K562 (cell line): ENCODE measurements around the gene LRRC49. TPM values are rescaled to one million over a fixed set of nuclear protein-coding genes. Genes with fewer than 3 reads are reported as not detected.

Experiments
- ATAC-seq: fragments of 200-7000 bp; cut with Tn5 transposase; 3 replicates; pipeline ENCODE4 v1.9.1; 2020; ENCODE audit warnings: moderate library complexity
- BruUV-seq: library from RNA; stranded (reverse); fragments of 400-500 nt; replicated peaks from 2 replicates; lab custom pipeline; 2021; lab: Mats Ljungman, UMichigan
- CTCF ChIA-PET: fragments of 300-600 bp; formaldehyde crosslinking; extraction: SDS; loops from one replicate; lab custom pipeline; 2021; ENCODE audit warnings: low intra/inter-chr PET ratio; lab: Yijun Ruan, JAX
- POLR2A ChIA-PET: fragments of 300-600, 350-650 bp; sonication (Branson Sonifier 250); formaldehyde crosslinking; extraction: SDS; loops from one replicate; lab custom pipeline; 2021; ENCODE audit warnings: antibody characterized with exemption, inconsistent platforms; lab: Yijun Ruan, JAX
- DNase-seq, 4 experiments: peaks; one replicate each; pipeline versions ENCODE4 v3.0.0 to v3.0.0-alpha.2; 2011 to 2018; ENCODE audit warnings: low spot score in 3 of 4, mixed read lengths in 3 of 4; ENCODE audit errors: extremely low read depth in 1 of 4
- FAIRE-seq: peaks from 2 replicates; lab custom pipeline; 2011; peaks lifted over from hg19 to GRCh38; lab: Jason Lieb, UNC
- H2AFZ ChIP-seq: 2 replicates; pipeline ENCODE4 v1.6.0; 2011; ENCODE audit warnings: low read depth, low read length, control low read depth, inconsistent platforms
- H3K27ac ChIP-seq: fragments of 200-600 bp; 3 replicates; pipeline ENCODE4 v1.8.0; 2011; ENCODE audit warnings: low read depth, mild to moderate bottlenecking, control low read depth, inconsistent platforms, low read length, moderate library complexity, mixed read lengths; ENCODE audit errors: extremely low read depth
- H3K27me3 ChIP-seq, 2 experiments: fragments of 300-600 bp in 1 of 2; 2 replicates in 1 of 2; 3 replicates in 1 of 2; pipeline versions ENCODE4 v1.6.0 to v1.8.0; 2011; ENCODE audit warnings: inconsistent platforms in 2 of 2, low read length in 2 of 2, mild to moderate bottlenecking in 1 of 2, mixed read lengths in 1 of 2, moderate library complexity in 1 of 2; ENCODE audit not compliant: control insufficient read depth in 2 of 2, insufficient read depth in 2 of 2
- H3K36me3 ChIP-seq: fragments of 300-600 bp; 3 replicates; pipeline ENCODE4 v1.8.0; 2011; ENCODE audit warnings: mild to moderate bottlenecking, low read length, inconsistent platforms; ENCODE audit not compliant: control insufficient read depth, insufficient read depth
- H3K4me1 ChIP-seq, 2 experiments: fragments of 200-600 bp in 1 of 2; replicated peaks in 1 of 2; 2 replicates in 1 of 2; 3 replicates in 1 of 2; pipeline versions ENCODE4 v1.5.1 to v1.8.0; 2011; ENCODE audit warnings: inconsistent platforms in 2 of 2, low read length in 2 of 2, mild to moderate bottlenecking in 1 of 2, mixed read lengths in 1 of 2, moderate library complexity in 1 of 2; ENCODE audit not compliant: control insufficient read depth in 2 of 2, insufficient read depth in 2 of 2
- H3K4me2 ChIP-seq: 2 replicates; pipeline ENCODE4 v1.6.1; 2011; ENCODE audit warnings: low read length, control low read depth, inconsistent platforms, mixed read lengths; ENCODE audit not compliant: insufficient read depth
- H3K4me3 ChIP-seq: fragments of 200-600 bp; sonication (generic), shearing (Covaris generic); 2 replicates; pipeline ENCODE4 v1.5.1; 2016; ENCODE audit warnings: control low read depth, inconsistent platforms
- H3K79me2 ChIP-seq: fragments of 200-600 bp; 3 replicates; pipeline ENCODE4 v1.8.0; 2011; ENCODE audit warnings: low read length, inconsistent platforms; ENCODE audit not compliant: control insufficient read depth, insufficient read depth
- H3K9ac ChIP-seq, 2 experiments: 2 replicates each; pipeline versions ENCODE4 v1.6.0 to v1.6.1; 2011; ENCODE audit warnings: low read depth in 2 of 2, low read length in 2 of 2, control low read depth in 1 of 2, inconsistent platforms in 1 of 2, mild to moderate bottlenecking in 1 of 2, mixed read lengths in 1 of 2; ENCODE audit not compliant: insufficient read depth in 1 of 2
- H3K9me1 ChIP-seq: one replicate; pipeline ENCODE4 v1.6.0; 2011; ENCODE audit warnings: inconsistent platforms, mild to moderate bottlenecking, low read length, moderate library complexity; ENCODE audit not compliant: control insufficient read depth, insufficient read depth
- H3K9me3 ChIP-seq: replicated peaks from 2 replicates; pipeline ENCODE4 v1.5.1; 2011; ENCODE audit warnings: low read depth, low read length, inconsistent platforms; ENCODE audit not compliant: control insufficient read depth, insufficient read depth
- H4K20me1 ChIP-seq: replicated peaks from 2 replicates; pipeline ENCODE4 v1.6.1; 2011; ENCODE audit warnings: low read length, inconsistent platforms, mixed read lengths; ENCODE audit not compliant: control insufficient read depth, insufficient read depth
- CHCHD3 ChIP-seq: fragments of 250-450 bp; sonication (Bioruptor Pico); IDR thresholded peaks from 2 replicates; pipeline ENCODE4 v2.1.2; 2022; ENCODE audit warnings: mild to moderate bottlenecking
- GATAD2A ChIP-seq: fragments of 450-650 bp; IDR thresholded peaks from 2 replicates; pipeline ENCODE4 v1.6.1; 2017
- IFI16 ChIP-seq: fragments of 250-450 bp; sonication (Bioruptor Pico); IDR thresholded peaks from 2 replicates; pipeline ENCODE4 v2.1.2; 2022; ENCODE audit warnings: mild to moderate bottlenecking, inconsistent platforms
- PHF21A ChIP-seq: fragments of 450-650 bp; IDR thresholded peaks from 2 replicates; pipeline ENCODE4 v1.6.1; 2017; ENCODE audit warnings: low read depth, borderline replicate concordance
- POLR2AphosphoS2 ChIP-seq: IDR thresholded peaks from 2 replicates; pipeline ENCODE4 v1.6.1; 2012; ENCODE audit warnings: low read length, improper control_type of control experiment
- RBM17 ChIP-seq: fragments of 200-400 bp; formaldehyde crosslinking; IDR thresholded peaks from 2 replicates; pipeline ENCODE4 v1.6.1; 2017; ENCODE audit warnings: low read depth, mild to moderate bottlenecking, low read length, borderline replicate concordance
- SAFB ChIP-seq: fragments of 200-400 bp; formaldehyde crosslinking; IDR thresholded peaks from 2 replicates; pipeline ENCODE4 v1.6.1; 2017; ENCODE audit warnings: low read depth, low read length, borderline replicate concordance
- WGBS: fragments of 100-300 bp; shearing (Covaris generic); methylation state at CpG from one replicate; pipeline ENCODE4 v1.1.6; 2016; ENCODE audit warnings: low coverage, mixed read lengths; ENCODE audit not compliant: insufficient coverage; ENCODE audit errors: missing lambda C conversion rate; 5-methylcytosine and 5-hydroxymethylcytosine counted together
- in situ Hi-C: fragments of 300-500 bp; cut with MboI; formaldehyde crosslinking; loops from 4 replicates; pipeline ENCODE4 v1.15.0; 2018; ENCODE audit warnings: inconsistent platforms, mixed read lengths
- intact Hi-C: fragments of 100-400 bp; cut with micrococcal nuclease; formaldehyde crosslinking; loops from 2 replicates; pipeline ENCODE4 v1.14.2; 2022
- polyA plus RNA-seq, 8 experiments: library from polyadenylated mRNA; depleted of rRNA in 4 of 8; stranded (reverse) in 5 of 8; unstranded in 3 of 8; fragments of >200 nt; fragmentation: Nextera tagmentation in 2 of 8; fragmentation: Illumina TruSeq in 1 of 8; extraction: Ambion mirVana in 2 of 8; extraction: Trizol in 1 of 8; gene quantifications; 2 replicates each; pipeline versions ENCODE4 v1.2.1 to v1.2.3, GENCODE V29; 2011 to 2014; ENCODE audit warnings: inconsistent platforms in 1 of 8, missing spikeins in 1 of 8
- total RNA-seq, 7 experiments: library from RNA; depleted of rRNA in 6 of 7; stranded (reverse); fragments of >200 nt in 6 of 7; fragmentation: Illumina TruSeq in 2 of 7; extraction: Trizol in 2 of 7; gene quantifications; 2 replicates each; pipeline versions ENCODE4 v1.2.1 to v1.2.3, GENCODE V29; 2011 to 2021; ENCODE audit warnings: low replicate concordance in 1 of 7
- TF ChIP-seq, protein P1 (sequence below): fragments of 250-450 bp; sonication (Bioruptor Pico); IDR thresholded peaks from 2 replicates; pipeline ENCODE4 v1.4.0; 2020; ENCODE audit warnings: mild to moderate bottlenecking, moderate library complexity, borderline replicate concordance
- TF ChIP-seq, protein P2 (sequence below): fragments of 150-350 bp; conservative IDR thresholded peaks from 2 replicates; pipeline ENCODE4 v1.6.1; 2014; ENCODE audit warnings: low read length

The LRRC49 gene
- total and polyA plus RNA-seq, 9 of the 15 experiments (the other 6 are each of a cell fraction or from before 2014, with no cell fraction given): 0.32 TPM; not detected in 8

DNA sequence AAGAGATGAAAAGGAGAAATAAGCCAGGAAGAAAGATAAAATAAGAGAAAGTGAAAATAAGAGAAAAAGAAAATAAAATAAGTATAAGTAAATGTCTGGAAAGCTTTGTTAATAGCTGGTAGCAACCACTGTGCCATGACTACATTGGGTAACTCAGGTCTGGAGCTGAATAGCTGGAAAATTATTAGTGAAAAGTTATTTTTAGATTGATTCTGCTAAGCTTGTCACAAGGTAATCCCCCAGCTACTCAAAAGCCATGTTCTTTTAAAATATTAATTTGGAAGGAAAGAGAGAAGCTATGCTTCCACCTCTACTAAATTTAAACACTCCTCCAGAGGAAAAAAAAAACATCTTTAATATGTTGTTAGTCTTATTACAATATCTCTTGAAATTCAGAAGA, 117.8 kb downstream of the LRRC49 start:
- in situ Hi-C loops: no loop called here
- Histone ChIP-seq H3K27me3 (no peaks in the 10 kb centered on the region), H3K4me2 (no peak overlapping the region), H3K27ac (no peak overlapping the region), H3K4me1 (no peaks in the 10 kb centered on the region), H3K9me1 (no peaks in the 10 kb centered on the region), H3K4me3 (no peak overlapping the region), H3K9me3 (peaks cover 2% of the 10 kb centered on the region; the same call in 1 of the 2 replicates), H2AFZ (no peak overlapping the region), H4K20me1 (no peaks in the 10 kb centered on the region), H3K36me3 (no peaks in the 10 kb centered on the region), H3K9ac (no peak overlapping the region), H3K79me2 (no peaks in the 10 kb centered on the region)
- ATAC-seq (no peak), FAIRE-seq (no peak), DNase-seq (no peak)
- intact Hi-C loops: loop anchor here (10.0 kb wide), 1 partner anchor 434 kb away; no protein-coding TSS in a partner anchor
- no peak for TF ChIP-seq IFI16
- no peak for TF ChIP-seq RBM17
- BruUV-seq: no TSS peak
- ChIA-PET POLR2A (no interaction called here), CTCF (no interaction called here)

DNA sequence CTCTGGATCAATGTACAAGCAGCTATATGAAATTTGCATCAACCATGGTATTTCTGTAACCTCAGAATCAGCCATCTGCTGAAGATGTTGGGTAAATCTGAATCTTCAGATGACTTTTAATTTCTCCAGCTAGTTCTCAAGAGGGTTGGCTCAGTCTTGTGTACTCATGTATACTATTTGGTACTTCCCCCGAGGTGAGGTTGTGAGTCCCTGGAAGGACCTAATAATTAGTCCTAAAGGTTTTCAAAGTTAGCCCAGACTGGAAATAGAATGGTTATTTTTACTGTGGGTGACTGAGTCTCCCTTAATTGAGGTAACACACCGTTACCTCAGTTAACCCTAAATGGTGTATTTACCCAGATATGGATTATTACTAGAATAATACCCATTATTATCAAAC, 118.4 kb downstream of the LRRC49 start:
- H3K27ac ChIP-seq: no peak overlapping the region
- no peaks in the 10 kb centered on the region for H3K36me3 ChIP-seq
- in situ Hi-C loops (no loop called here), intact Hi-C loops (loop anchor here (10.0 kb wide), 1 partner anchor 434 kb away; no protein-coding TSS in a partner anchor)
- ChIA-PET CTCF (no interaction called here), POLR2A (no interaction called here)
- DNase-seq (no peak), FAIRE-seq (no peak), ATAC-seq (no peak)
- H3K4me1 ChIP-seq: no peaks in the 10 kb centered on the region
- no peaks in the 10 kb centered on the region for H3K79me2 ChIP-seq
- no TSS peak for BruUV-seq
- no peaks in the 10 kb centered on the region for H4K20me1 ChIP-seq
- H3K4me2 ChIP-seq: no peak overlapping the region
- no peak overlapping the region for H3K9ac ChIP-seq
- WGBS: 3% methylated on average over 2 of the region's 2 CpGs
- H3K4me3 ChIP-seq: no peak overlapping the region
- no peaks in the 10 kb centered on the region for H3K27me3 ChIP-seq
- H3K9me1 ChIP-seq: no peaks in the 10 kb centered on the region
- H2AFZ ChIP-seq: no peak overlapping the region
- H3K9me3 ChIP-seq: peaks cover 2% of the 10 kb centered on the region; the same call in 1 of the 2 replicates
- no peak for TF ChIP-seq CHCHD3 (CRISPR knock-in tag)
- no peak for TF ChIP-seq POLR2AphosphoS2
- TF ChIP-seq, protein P1, sequence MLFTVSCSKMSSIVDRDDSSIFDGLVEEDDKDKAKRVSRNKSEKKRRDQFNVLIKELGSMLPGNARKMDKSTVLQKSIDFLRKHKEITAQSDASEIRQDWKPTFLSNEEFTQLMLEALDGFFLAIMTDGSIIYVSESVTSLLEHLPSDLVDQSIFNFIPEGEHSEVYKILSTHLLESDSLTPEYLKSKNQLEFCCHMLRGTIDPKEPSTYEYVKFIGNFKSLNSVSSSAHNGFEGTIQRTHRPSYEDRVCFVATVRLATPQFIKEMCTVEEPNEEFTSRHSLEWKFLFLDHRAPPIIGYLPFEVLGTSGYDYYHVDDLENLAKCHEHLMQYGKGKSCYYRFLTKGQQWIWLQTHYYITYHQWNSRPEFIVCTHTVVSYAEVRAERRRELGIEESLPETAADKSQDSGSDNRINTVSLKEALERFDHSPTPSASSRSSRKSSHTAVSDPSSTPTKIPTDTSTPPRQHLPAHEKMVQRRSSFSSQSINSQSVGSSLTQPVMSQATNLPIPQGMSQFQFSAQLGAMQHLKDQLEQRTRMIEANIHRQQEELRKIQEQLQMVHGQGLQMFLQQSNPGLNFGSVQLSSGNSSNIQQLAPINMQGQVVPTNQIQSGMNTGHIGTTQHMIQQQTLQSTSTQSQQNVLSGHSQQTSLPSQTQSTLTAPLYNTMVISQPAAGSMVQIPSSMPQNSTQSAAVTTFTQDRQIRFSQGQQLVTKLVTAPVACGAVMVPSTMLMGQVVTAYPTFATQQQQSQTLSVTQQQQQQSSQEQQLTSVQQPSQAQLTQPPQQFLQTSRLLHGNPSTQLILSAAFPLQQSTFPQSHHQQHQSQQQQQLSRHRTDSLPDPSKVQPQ (CRISPR knock-in tag): no peak
- TF ChIP-seq, protein P2, sequence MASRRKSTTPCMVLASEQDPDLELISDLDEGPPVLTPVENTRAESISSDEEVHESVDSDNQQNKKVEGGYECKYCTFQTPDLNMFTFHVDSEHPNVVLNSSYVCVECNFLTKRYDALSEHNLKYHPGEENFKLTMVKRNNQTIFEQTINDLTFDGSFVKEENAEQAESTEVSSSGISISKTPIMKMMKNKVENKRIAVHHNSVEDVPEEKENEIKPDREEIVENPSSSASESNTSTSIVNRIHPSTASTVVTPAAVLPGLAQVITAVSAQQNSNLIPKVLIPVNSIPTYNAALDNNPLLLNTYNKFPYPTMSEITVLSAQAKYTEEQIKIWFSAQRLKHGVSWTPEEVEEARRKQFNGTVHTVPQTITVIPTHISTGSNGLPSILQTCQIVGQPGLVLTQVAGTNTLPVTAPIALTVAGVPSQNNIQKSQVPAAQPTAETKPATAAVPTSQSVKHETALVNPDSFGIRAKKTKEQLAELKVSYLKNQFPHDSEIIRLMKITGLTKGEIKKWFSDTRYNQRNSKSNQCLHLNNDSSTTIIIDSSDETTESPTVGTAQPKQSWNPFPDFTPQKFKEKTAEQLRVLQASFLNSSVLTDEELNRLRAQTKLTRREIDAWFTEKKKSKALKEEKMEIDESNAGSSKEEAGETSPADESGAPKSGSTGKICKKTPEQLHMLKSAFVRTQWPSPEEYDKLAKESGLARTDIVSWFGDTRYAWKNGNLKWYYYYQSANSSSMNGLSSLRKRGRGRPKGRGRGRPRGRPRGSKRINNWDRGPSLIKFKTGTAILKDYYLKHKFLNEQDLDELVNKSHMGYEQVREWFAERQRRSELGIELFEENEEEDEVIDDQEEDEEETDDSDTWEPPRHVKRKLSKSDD: no peak
- TF ChIP-seq PHF21A: no peak
- no peak for TF ChIP-seq SAFB
- no peak for TF ChIP-seq GATAD2A
